Activated naive CD8-positive, alpha-beta T cell (primary cell): ENCODE measurements around the gene NKX1-1.

Source experiments
- H3K27ac Mint-ChIP-seq: one replicate; pipeline ENCODE4 v1.8.0; 2021; ENCODE audit warnings: mixed read lengths
- H3K27me3 Mint-ChIP-seq: one replicate; pipeline ENCODE4 v1.8.0; 2021; ENCODE audit warnings: mixed read lengths
- H3K36me3 Mint-ChIP-seq: one replicate; pipeline ENCODE4 v1.8.0; 2021; ENCODE audit warnings: mixed read lengths
- H3K4me1 Mint-ChIP-seq: one replicate; pipeline ENCODE4 v1.8.0; 2021; ENCODE audit warnings: low read depth, mixed read lengths
- H3K4me3 Mint-ChIP-seq: one replicate; pipeline ENCODE4 v1.8.0; 2021; ENCODE audit warnings: mild to moderate bottlenecking, mixed read lengths
- H3K9me3 Mint-ChIP-seq: one replicate; pipeline ENCODE4 v1.8.0; 2021; ENCODE audit warnings: low read depth, mixed read lengths

The NKX1-1 gene

DNA sequence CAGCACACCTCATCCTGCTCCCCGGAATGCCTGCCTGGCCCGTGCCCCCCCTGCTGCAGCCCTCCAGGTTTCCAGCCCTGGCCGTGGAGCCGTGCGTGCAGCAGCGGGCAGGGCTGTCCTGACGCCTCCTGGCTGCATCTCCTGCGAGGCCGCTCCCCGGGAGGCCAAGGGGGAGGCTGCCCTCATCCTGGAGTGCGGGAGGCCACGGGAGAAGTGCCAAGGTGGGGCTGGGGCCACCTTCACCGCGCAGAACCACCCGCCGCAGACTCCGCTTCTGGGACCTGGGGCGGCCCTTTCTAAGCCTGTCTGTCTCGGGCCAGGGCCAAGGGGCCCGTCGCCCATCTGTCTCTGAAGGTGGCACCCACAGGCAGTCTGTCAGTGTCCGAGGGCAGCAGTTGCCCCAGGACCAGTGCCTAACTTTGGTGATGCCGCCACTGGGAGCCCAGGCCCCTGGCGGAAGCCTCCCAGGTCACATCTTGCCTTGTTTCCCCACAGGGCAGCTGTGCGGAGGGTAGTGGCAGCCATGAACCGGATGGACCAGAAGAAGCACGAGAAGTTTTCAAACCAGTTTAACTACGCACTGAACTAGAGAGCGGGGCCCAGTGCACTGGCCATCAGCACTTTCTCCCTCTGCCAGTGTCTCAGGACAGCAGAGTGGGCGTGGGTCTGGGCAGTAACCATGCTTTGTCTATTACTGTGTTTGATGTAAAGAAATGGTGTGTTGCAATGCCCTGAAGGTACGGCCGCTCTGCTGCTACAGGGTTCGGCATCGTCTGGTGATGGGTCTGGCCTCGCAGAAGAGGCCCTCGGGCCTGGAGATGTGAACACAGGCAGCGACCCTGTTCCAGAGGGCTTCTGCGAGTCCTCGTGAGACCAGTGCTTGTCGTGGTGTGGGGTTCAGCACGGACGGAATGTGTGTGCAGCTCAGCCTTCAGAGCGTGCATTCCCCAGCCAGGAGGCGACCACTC, 20.6 kb downstream of the NKX1-1 start:
- peaks cover 23% of the 10 kb centered on the region for H3K36me3 Mint-ChIP-seq

DNA sequence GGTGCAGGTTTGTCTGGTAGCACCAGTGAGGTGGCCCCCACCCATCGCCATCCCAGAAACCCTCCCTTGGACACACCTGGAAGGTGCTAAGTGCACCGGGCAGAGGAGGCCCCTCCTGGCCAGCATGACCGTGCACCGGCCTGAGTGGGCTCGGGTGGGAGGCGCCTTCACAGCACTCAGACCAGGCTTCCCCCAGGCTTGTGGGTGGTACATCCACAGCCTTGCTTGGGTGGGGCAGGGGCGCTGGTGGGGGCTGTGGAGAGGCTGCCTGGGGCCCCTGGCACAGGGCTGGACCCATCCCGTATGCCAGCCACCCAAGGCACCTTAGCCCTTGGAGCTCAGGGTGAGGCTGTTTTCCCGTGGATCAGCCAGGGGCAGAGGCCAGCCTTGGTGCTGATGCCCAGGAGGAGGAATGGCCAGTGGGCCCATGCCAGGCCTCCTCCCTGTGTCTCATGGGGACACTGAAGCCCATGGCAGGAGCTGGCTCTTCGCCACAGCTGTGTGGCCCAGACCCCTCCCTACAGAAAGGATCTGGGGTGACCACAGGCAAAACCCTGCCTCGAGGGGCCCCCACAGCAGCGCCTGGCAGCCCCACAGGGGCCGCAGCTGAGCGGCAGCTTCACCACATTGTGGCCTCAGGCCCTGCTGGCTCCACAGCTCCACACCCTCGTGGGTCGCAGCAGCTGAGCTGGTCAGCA, 21.4 kb downstream of the NKX1-1 start:
- Mint-ChIP-seq H3K27ac (no peak overlapping the region), H3K9me3 (peaks cover 6% of the 10 kb centered on the region), H3K4me1 (no peaks in the 10 kb centered on the region), H3K4me3 (no peak overlapping the region), H3K36me3 (peaks cover 20% of the 10 kb centered on the region), H3K27me3 (no peaks in the 10 kb centered on the region)

More for the DNA sequence above, 20.6 kb downstream of the NKX1-1 start:
- H3K27ac Mint-ChIP-seq = no peak overlapping the region
- no peaks in the 10 kb centered on the region for H3K4me1 Mint-ChIP-seq
- H3K4me3 Mint-ChIP-seq = no peak overlapping the region
- H3K9me3 Mint-ChIP-seq = peaks cover 6% of the 10 kb centered on the region
- H3K27me3 Mint-ChIP-seq = no peaks in the 10 kb centered on the region

DNA sequence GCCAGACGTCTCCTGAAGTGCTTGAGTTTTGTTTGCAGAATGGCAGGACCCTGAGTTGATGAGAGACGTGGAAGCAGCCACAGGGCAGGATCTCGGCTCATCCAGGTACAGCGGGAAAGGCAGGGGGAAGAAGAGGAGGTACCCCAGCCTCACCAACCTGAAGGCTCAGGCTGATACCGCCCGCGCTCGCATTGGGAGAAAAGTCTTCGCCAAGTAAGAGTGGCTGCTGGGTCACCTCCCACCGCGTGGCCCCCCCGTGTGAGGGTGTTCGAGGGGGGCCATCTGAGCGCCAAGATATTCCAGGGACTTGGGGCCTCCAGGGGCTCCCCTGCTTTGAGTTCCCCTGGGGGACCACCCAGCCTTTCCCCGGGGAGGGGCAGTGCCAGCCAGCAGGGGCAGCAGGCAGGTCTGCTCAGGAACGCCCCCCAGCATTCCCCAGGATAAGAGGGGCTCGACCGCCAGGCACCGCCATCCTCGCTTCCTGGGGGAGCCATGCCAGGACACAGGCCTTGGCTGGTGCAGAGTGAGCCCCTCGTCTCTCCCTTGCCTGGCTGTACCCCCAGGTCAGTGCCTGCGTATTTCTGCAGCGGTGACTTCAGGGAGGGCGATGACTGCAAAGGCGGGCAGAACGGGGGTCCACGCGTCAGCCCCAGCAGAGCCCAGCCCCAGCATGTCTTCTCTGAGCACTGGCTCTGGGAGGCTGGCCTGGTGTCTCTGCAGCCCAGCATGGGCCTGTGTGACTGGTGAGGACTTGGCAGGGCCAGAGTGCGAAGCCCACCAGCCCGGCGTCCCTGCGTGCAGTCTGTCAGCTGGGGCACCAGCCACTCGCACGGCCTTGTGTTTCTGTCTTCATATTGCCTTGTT, 22.3 kb downstream of the NKX1-1 start:
- Mint-ChIP-seq H3K4me1 (no peaks in the 10 kb centered on the region), H3K4me3 (no peak overlapping the region), H3K27ac (no peak overlapping the region), H3K36me3 (peaks cover 15% of the 10 kb centered on the region), H3K9me3 (peaks cover 6% of the 10 kb centered on the region), H3K27me3 (no peaks in the 10 kb centered on the region)

DNA sequence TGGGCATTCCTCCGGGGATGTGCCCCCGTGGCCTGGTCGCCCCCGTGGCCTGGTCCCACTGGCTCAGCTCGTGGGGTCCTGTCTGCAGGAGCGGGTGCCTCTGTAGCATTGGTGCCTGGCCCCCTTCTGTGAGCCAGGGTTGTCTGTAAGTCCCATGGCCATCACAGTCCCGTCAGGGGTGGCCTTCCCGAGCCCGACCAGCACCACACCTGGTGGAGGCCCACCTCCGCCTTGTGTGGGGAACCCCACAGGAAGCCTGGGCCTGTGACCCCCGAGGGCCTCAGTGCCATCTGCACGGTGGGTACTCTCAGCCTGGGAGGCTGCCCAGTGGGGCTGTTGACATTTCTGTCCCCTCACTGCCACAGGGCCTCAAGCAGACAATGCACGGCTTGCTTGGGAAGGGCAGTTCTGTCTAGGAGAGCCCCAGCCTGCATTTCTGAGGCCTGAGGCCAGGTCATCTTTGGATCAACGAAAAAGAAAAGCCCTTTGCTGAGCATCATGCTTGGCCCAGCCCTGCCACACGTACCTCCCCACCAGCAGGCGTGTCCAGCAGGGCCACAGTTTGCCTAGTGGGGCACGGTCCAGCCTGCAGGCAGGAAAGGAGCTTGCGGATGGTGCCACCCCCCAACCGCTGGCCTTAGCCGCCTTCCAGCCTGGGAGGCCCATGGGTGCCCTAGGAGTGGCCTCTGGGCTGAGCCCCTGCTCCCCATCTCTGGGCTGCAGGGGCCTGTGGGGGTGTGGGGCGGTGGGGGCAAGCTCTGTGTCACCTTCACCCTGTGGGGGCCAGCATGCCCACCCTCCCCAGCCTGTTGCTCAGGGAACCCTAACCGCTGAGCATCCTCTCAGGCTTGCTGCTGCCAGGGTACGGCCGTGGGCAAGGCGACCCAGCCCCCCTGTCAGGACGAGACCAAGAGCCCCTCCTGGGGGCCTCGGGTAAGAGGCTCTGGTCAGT, 23.2 kb downstream of the NKX1-1 start:
- no peaks in the 10 kb centered on the region for H3K4me1 Mint-ChIP-seq
- peaks cover 11% of the 10 kb centered on the region for H3K36me3 Mint-ChIP-seq
- H3K27ac Mint-ChIP-seq = no peak overlapping the region
- H3K9me3 Mint-ChIP-seq = no peaks in the 10 kb centered on the region
- no peak overlapping the region for H3K4me3 Mint-ChIP-seq
- no peaks in the 10 kb centered on the region for H3K27me3 Mint-ChIP-seq

DNA sequence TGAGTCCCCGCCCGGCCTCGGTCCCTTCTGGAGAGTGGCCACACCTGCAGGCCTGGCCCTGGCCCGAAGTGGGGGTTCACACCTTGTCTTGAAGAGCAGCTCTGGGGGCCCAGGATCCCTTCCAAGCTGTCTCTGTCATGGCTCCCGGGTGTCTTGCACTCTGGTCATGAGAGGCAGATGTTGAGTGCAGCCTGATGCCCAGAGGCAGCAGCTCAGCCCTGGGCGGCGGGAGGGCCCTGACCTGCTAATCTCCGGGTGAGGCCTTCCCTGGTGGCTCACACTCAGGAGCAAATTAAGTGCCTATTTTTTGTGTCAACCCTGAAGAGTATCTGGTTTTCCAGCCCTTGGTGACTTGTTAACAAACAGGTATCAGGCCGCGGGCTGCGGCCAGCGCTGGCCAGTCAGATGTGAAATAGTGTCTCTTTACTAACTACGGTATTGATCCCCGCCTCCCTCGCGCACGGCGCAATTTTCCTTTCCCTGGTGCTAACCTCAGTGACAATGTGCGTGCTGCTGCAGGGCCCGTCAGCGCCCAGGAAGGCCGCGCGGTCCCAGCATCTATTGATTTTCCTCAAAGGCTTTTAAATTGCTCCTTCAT, 24.2 kb downstream of the NKX1-1 start:
- H3K27me3 Mint-ChIP-seq = no peaks in the 10 kb centered on the region
- peaks cover 4% of the 10 kb centered on the region for H3K36me3 Mint-ChIP-seq
- H3K4me1 Mint-ChIP-seq = no peaks in the 10 kb centered on the region
- H3K9me3 Mint-ChIP-seq = no peaks in the 10 kb centered on the region
- no peak overlapping the region for H3K4me3 Mint-ChIP-seq
- no peak overlapping the region for H3K27ac Mint-ChIP-seq

DNA sequence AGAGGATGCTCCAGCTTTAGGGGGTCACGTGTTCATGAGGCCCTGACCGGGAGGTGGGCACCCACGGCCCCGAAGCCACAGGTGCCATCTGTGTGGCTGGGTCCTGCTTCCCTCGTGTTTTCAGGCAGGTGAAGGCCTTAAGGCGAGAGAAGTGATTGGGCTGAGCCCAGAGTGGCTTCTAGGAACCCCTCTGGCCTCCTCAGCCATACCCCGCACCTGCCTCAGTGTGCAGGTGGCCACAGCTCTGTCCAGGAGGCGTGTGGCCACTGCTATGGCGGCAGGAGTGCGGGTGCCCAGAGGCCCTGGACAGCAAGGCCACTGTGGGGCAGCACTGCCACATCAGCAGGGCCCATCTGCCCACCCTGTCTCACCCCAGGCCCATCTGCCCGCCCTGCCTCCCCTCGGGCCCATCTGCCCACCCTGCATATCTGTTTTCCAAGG, 25.0 kb downstream of the NKX1-1 start:
- H3K36me3 Mint-ChIP-seq = no peaks in the 10 kb centered on the region
- no peaks in the 10 kb centered on the region for H3K27me3 Mint-ChIP-seq
- H3K27ac Mint-ChIP-seq = no peak overlapping the region
- H3K4me1 Mint-ChIP-seq = no peaks in the 10 kb centered on the region
- no peaks in the 10 kb centered on the region for H3K9me3 Mint-ChIP-seq
- no peak overlapping the region for H3K4me3 Mint-ChIP-seq

DNA sequence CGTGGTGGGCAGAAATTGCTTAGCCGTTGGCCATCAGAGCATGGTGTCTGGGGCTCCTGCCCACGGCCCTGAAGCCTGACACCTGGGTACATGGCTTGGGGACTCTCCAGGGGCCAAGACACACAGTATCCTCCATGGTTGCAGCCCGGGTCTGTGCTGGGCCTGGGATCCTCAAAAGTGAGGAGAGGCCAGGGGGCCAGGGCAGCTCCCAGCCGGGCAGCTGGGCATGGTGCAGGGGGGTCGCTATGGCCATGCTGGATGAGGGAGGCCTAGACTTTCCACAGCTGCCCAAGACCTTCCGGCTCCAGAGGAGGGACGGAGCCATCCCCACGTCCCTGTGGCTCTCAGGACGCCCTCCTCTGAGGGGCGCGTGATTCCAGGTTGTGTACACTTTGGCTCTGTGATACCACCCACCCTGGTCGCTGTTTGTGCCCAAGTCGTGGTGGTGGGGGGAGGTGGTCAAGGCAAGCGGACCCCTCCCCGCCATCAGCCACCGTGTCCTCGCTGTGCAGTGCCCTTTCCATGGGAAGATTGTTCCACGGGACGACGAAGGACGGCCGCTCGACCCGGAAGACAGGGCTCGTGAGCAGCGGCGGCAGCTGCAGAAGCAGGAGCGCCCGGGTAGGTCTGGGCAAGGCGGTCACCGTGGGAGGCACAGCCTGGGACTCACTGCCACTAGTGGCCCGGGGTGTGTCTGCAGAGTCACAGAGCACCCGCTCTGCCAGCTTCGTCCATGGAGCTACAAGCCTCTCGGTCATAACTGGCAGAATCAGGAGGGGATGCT, 25.7 kb downstream of the NKX1-1 start:
- Mint-ChIP-seq H3K27ac (no peak overlapping the region), H3K4me1 (no peaks in the 10 kb centered on the region), H3K4me3 (no peak overlapping the region), H3K36me3 (no peaks in the 10 kb centered on the region), H3K9me3 (no peaks in the 10 kb centered on the region), H3K27me3 (no peaks in the 10 kb centered on the region)

DNA sequence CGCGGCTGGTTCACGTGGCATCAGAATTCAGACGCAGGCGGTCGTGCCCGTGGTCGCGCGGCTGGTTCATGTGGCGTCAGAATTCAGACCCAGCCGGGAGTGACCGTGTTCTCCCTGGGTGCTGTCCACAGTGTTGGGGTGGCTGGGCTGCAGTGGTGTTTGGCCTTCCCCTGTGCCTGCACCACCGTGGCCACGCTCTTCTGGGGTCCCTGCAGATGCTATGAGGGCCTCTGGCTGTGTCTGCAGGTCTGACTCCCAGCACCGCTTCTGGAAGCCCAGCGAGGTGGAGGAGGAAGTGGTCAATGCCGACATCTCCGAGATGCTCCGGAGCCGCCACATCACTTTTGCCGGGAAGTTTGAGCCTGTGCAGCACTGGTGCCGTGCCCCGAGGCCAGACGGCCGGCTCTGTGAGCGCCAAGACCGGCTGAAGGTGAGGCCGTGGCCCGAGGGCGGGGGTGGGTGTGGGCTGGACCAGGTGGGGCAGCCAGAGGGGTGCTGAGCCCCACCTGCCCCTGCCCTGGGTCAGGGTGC, 26.4 kb downstream of the NKX1-1 start:
- H3K36me3 Mint-ChIP-seq = no peaks in the 10 kb centered on the region
- H3K27me3 Mint-ChIP-seq = no peaks in the 10 kb centered on the region
- H3K4me3 Mint-ChIP-seq = no peak overlapping the region
- no peaks in the 10 kb centered on the region for H3K9me3 Mint-ChIP-seq
- H3K4me1 Mint-ChIP-seq = no peaks in the 10 kb centered on the region
- H3K27ac Mint-ChIP-seq = no peak overlapping the region

DNA sequence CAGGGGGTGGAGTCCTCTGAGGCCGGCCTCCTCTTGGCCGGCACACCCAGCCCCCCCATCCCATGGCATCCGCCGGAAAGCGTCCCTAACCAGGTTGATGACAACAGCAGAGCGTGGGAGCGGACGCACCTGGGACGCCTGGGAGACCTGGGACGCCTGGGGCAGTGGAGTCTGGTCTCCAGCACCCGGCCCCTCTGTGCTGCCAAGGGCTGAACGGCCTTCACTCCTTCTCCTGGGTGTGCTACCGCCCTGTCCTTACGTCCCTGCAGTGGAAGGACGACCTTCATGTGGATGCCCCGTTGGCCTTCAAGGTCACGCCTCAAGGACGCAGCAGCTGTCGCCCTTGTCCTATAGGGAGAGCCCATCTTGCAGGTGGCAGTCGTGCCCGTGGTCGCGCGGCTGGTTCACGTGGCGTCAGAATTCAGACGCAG, 26.9 kb downstream of the NKX1-1 start:
- no peaks in the 10 kb centered on the region for H3K27me3 Mint-ChIP-seq
- H3K36me3 Mint-ChIP-seq = no peaks in the 10 kb centered on the region
- no peak overlapping the region for H3K4me3 Mint-ChIP-seq
- no peaks in the 10 kb centered on the region for H3K9me3 Mint-ChIP-seq
- no peak overlapping the region for H3K27ac Mint-ChIP-seq
- no peaks in the 10 kb centered on the region for H3K4me1 Mint-ChIP-seq

DNA sequence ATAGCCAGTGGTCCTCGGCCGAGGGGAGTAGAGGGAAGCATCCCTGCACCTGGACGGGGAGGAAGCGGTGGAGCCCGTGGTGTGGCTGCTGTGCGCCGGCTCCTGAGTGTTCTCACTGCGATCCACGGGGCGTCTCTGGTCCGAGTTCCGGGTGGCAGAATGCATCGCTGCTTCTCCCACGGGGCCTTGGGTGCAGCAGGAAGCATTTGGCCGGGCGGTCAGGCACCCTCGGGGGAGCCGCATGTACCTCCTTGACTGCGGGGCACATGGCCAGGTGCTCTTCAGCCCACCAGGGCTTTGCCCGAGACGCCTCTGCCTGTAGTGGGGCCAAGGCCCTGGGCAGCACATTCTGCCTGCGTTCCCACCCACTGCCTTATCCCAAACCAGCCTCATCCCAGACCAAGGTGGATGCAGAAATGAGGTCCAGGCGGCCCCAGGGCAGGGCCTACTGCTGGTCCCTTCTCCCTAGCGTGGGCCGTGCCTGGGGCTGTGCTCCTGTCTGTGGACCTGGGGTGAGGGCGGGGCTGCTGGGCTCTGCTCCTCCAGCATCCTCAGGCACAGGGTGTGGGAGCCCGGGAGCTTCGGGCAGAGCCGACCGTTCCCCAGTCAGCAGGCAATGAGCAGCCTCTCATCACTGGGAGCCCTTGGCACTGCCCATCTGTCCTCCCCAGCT, 27.5 kb downstream of the NKX1-1 start:
- H3K27me3 Mint-ChIP-seq = no peaks in the 10 kb centered on the region
- no peak overlapping the region for H3K27ac Mint-ChIP-seq
- no peaks in the 10 kb centered on the region for H3K4me1 Mint-ChIP-seq
- H3K36me3 Mint-ChIP-seq = no peaks in the 10 kb centered on the region
- H3K4me3 Mint-ChIP-seq = no peak overlapping the region
- no peaks in the 10 kb centered on the region for H3K9me3 Mint-ChIP-seq

DNA sequence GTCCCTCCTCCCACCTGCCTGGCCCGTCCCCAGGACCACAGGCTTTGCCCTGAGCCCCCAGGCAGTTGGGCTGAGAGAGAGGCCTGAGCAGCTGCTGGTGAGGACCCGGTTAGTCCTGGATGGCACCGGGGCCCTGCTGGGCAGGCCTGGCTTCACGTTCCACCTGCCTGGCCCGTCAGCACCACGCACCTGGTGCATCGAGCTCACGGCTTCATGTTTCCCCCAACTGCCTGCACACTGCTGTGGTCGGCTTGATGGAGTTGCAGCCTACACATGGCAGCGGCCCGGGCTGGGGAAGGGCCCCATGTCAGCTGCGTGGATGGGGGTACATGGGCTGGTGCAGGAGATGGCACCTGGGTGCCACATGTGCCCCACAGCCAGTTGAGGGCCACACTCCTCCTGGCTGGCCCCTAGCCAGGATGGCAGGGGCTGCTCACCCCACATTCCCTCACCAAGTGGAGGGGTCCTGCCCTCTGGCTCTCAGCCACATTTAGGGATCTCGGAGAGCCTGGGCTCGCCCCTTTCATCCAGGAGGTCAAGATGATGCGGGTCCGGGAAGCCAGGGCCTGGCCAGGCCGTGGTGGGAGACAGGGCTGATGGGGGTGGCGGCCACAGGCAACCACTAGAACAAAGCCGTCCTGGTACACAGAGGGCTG, 28.5 kb downstream of the NKX1-1 start:
- Mint-ChIP-seq H3K9me3 (no peaks in the 10 kb centered on the region), H3K4me3 (no peak overlapping the region), H3K27me3 (no peaks in the 10 kb centered on the region), H3K27ac (no peak overlapping the region), H3K36me3 (peaks cover 2% of the 10 kb centered on the region), H3K4me1 (no peaks in the 10 kb centered on the region)
